GM12875 (cell line): Measurements from ENCODE around the gene BRIP1.
"Not testable (repeated sequence)": the region's sequence is repeated elsewhere in the genome, so short reads cannot be mapped to it uniquely, and the experiment has no call there.

Source experiments
- H3K4me3 ChIP-seq: one replicate; pipeline ENCODE4 v1.5.1; 2011; ENCODE audit warnings: low read depth, low read length, control low read depth
- TF ChIP-seq, protein P1 (sequence below): IDR thresholded peaks from 2 replicates; pipeline ENCODE4 v1.5.1; 2011; ENCODE audit warnings: low read depth, mild to moderate bottlenecking, control low read depth, inconsistent platforms, low read length, moderate library complexity, borderline replicate concordance; ENCODE audit not compliant: insufficient read depth

Gene BRIP1

GRCh38 chr17:61895391-61895790 lies 32.1 kb upstream of the BRIP1 start:
- no peak overlapping the region for H3K4me3 ChIP-seq
- TF ChIP-seq, protein P1, sequence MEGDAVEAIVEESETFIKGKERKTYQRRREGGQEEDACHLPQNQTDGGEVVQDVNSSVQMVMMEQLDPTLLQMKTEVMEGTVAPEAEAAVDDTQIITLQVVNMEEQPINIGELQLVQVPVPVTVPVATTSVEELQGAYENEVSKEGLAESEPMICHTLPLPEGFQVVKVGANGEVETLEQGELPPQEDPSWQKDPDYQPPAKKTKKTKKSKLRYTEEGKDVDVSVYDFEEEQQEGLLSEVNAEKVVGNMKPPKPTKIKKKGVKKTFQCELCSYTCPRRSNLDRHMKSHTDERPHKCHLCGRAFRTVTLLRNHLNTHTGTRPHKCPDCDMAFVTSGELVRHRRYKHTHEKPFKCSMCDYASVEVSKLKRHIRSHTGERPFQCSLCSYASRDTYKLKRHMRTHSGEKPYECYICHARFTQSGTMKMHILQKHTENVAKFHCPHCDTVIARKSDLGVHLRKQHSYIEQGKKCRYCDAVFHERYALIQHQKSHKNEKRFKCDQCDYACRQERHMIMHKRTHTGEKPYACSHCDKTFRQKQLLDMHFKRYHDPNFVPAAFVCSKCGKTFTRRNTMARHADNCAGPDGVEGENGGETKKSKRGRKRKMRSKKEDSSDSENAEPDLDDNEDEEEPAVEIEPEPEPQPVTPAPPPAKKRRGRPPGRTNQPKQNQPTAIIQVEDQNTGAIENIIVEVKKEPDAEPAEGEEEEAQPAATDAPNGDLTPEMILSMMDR: no peak

DNA sequence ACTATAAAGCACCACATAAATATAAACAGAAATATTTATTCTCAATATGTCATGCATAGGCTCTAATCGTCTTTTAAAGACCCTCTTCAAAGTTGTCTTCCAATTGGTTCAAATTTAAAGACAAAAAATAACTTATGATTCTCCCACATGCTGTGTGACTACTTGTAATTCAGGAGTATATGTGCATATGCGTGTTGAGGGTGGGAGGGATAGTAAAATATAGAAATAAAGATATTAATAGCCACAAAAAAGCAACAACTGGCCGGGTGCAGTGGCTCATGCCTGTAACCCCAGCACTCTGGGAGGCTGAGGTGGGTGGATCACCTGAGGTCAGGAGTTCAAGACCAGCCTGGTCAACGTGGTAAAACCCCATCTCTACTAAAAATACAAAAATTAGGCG lies 31.0 kb upstream of the BRIP1 start:
- H3K4me3 ChIP-seq: not testable (repeated sequence)

- H3K4me3 ChIP-seq: not testable (repeated sequence)
Measured at GRCh38 chr17:61887733-61888132, 24.4 kb upstream of the BRIP1 start.

GRCh38 chr17:61885865-61886264 lies 22.5 kb upstream of the BRIP1 start:
- H3K4me3 ChIP-seq: not testable (repeated sequence)

DNA sequence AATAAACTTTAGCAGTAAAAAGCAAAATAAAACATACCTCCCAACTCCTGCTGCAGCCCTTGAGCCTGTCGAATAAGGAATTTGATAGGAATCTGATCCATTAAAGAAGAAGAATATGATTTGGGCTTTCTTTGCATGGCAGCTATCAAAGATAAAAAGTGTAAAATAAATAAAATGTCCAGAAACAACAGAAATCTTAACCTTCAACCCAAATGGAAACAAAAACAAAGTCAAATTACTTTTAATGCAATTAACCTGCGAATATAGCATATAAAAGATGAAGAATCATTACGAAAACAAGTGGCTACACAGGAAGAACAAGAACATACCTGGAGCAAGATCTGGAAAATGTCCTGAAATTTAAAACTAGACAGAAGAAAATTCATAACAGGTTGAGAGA lies 21.5 kb upstream of the BRIP1 start:
- no peak overlapping the region for H3K4me3 ChIP-seq
- TF ChIP-seq, protein P1: no peak

- TF ChIP-seq, protein P1: no peak
- no peak overlapping the region for H3K4me3 ChIP-seq
Measured at GRCh38 chr17:61880589-61881102, 17.3 kb upstream of the BRIP1 start.

- TF ChIP-seq, protein P1: no peak
- no peak overlapping the region for H3K4me3 ChIP-seq
Measured at GRCh38 chr17:61878984-61879612, 15.8 kb upstream of the BRIP1 start.

DNA sequence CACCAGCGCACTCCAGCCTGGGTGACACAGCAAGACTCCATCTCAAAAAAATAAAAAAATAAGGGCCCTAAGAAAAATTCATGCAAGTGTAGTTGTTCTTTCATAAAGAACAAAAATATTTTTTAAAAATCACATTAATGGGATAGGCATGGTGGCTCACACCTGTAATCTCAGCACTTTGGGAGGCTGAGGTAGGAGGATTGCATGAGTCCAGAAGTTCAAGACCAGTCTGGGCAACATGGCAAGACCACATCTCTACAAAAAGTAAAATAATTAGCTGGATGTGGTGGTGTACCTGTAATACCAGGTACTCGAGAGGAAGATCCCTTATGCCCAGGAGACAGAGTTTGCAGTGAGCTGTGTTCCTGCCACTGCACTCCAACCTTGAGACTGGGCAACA lies 15.2 kb upstream of the BRIP1 start:
- H3K4me3 ChIP-seq: no peak overlapping the region
- TF ChIP-seq, protein P1: no peak

- TF ChIP-seq, protein P1: no peak
- H3K4me3 ChIP-seq: no peak overlapping the region
Measured at GRCh38 chr17:61877837-61878236, 14.5 kb upstream of the BRIP1 start.
